Vagina (tissue), 2 donors: ENCODE results near the gene HABP2. TPM values are rescaled to one million over a fixed set of nuclear protein-coding genes. Genes with fewer than 3 reads are reported as not detected.

Experiments
- DNase-seq, 2 donors: peaks; one replicate each; pipeline ENCODE4 v3.0.0-alpha.2; 2017; ENCODE audit errors: extremely low spot score in 2 of 2
- H3K27ac ChIP-seq: fragments of 200-600 bp; sonication (generic); one replicate; pipeline ENCODE4 v1.5.1; 2019
- H3K27me3 ChIP-seq: fragments of 200-600 bp; sonication (generic); one replicate; pipeline ENCODE4 v1.5.1; 2019
- H3K36me3 ChIP-seq, 2 donors: fragments of 200-600 bp; sonication (generic); one replicate each; pipeline ENCODE4 v1.5.1; 2017 to 2019
- H3K4me1 ChIP-seq: fragments of 200-600 bp; sonication (generic); one replicate; pipeline ENCODE4 v1.5.1; 2019
- H3K4me3 ChIP-seq, 2 donors: fragments of 200-600 bp; sonication (generic); 1 replicate in 1 of 2; 2 replicates in 1 of 2; pipeline ENCODE4 v1.5.1; 2016 to 2019
- H3K9me3 ChIP-seq: fragments of 200-600 bp; sonication (generic); one replicate; pipeline ENCODE4 v1.5.1; 2019
- CTCF ChIP-seq, 3 experiments: fragments of 450-650 bp in 2 of 3; fragments of 200-600 bp in 1 of 3; sonication (generic) in 1 of 3; IDR thresholded peaks; one replicate each; pipeline ENCODE4 v1.5.1; 2017 to 2019; ENCODE audit warnings: antibody characterized with exemption in 3 of 3, mild to moderate bottlenecking in 2 of 3, moderate library complexity in 2 of 3
- POLR2A ChIP-seq, 2 donors: fragments of 450-650 bp; IDR thresholded peaks; one replicate each; pipeline ENCODE4 v1.6.1; 2017; ENCODE audit warnings: antibody characterized with exemption in 2 of 2, mild to moderate bottlenecking in 2 of 2, moderate library complexity in 2 of 2
- POLR2AphosphoS5 ChIP-seq, 2 donors: sonication (generic); formaldehyde crosslinking; IDR thresholded peaks; one replicate each; pipeline ENCODE4 v1.9.0; 2017; ENCODE audit warnings: antibody characterized with exemption in 2 of 2, mild to moderate bottlenecking in 2 of 2, low read depth in 1 of 2; ENCODE audit not compliant: insufficient read depth in 1 of 2
- intact Hi-C: fragments of 100-400 bp; cut with DNase I; formaldehyde crosslinking; loops from one replicate; pipeline ENCODE4 v1.15.1; 2023
- total RNA-seq: library from RNA; depleted of rRNA; stranded (reverse); fragments of >200 nt; gene quantifications from one replicate; pipeline ENCODE4 v1.2.3, GENCODE V29; 2016

HABP2 gene
- total RNA-seq, 1 donor from 2014 or later: not detected

GRCh38 chr10:113569576-113569975, 16.7 kb downstream of the HABP2 start:
- TF ChIP-seq POLR2A (IDR thresholded peaks at IDR 0.05) (no peak), CTCF (IDR thresholded peaks at IDR 0.05) (no peak), POLR2AphosphoS5 (IDR thresholded peaks at IDR 0.05; ENCODE audit: insufficient read depth in 1 of 2, low read depth in 1 of 2) (no peak)
- intact Hi-C loops: no loop called here
- DNase-seq: no peak
- Histone ChIP-seq H3K27ac (no peak overlapping the region), H3K36me3 (no peaks in the 10 kb centered on the region), H3K4me3 (no peak overlapping the region), H3K27me3 (no peaks in the 10 kb centered on the region), H3K4me1 (no peaks in the 10 kb centered on the region), H3K9me3 (no peaks in the 10 kb centered on the region)

- H3K36me3 ChIP-seq: no peaks in the 10 kb centered on the region
- H3K27me3 ChIP-seq: no peaks in the 10 kb centered on the region
- TF ChIP-seq POLR2AphosphoS5 (IDR thresholded peaks at IDR 0.05; ENCODE audit: insufficient read depth in 1 of 2, low read depth in 1 of 2) (no peak), POLR2A (IDR thresholded peaks at IDR 0.05) (no peak), CTCF (IDR thresholded peaks at IDR 0.05) (no peak)
- H3K27ac ChIP-seq: no peak overlapping the region
- no peaks in the 10 kb centered on the region for H3K4me1 ChIP-seq
- intact Hi-C loops: no loop called here
- no peaks in the 10 kb centered on the region for H3K9me3 ChIP-seq
- no peak for DNase-seq
- H3K4me3 ChIP-seq: no peak overlapping the region
These were observed 19.9 kb downstream of the HABP2 start for GRCh38 chr10:113572520-113573290.

- Histone ChIP-seq H3K4me1 (no peaks in the 10 kb centered on the region), H3K27ac (no peak overlapping the region), H3K4me3 (no peak overlapping the region), H3K36me3 (no peaks in the 10 kb centered on the region), H3K27me3 (no peaks in the 10 kb centered on the region), H3K9me3 (no peaks in the 10 kb centered on the region)
- intact Hi-C loops: no loop called here
- TF ChIP-seq CTCF (IDR thresholded peaks at IDR 0.05) (no peak), POLR2A (IDR thresholded peaks at IDR 0.05) (no peak), POLR2AphosphoS5 (IDR thresholded peaks at IDR 0.05; ENCODE audit: insufficient read depth in 1 of 2, low read depth in 1 of 2) (no peak)
- DNase-seq: no peak
These were observed 20.5 kb downstream of the HABP2 start for GRCh38 chr10:113573368-113573767.

GRCh38 chr10:113576852-113577251, 24.0 kb downstream of the HABP2 start:
- intact Hi-C loops: no loop called here
- no peaks in the 10 kb centered on the region for H3K4me1 ChIP-seq
- H3K36me3 ChIP-seq: no peaks in the 10 kb centered on the region
- no peaks in the 10 kb centered on the region for H3K9me3 ChIP-seq
- no peak overlapping the region for H3K4me3 ChIP-seq
- H3K27me3 ChIP-seq: no peaks in the 10 kb centered on the region
- DNase-seq: no peak
- no peak overlapping the region for H3K27ac ChIP-seq
- no peak for TF ChIP-seq CTCF (IDR thresholded peaks at IDR 0.05)
- no peak for TF ChIP-seq POLR2AphosphoS5 (IDR thresholded peaks at IDR 0.05; ENCODE audit: insufficient read depth in 1 of 2, low read depth in 1 of 2)
- TF ChIP-seq POLR2A (IDR thresholded peaks at IDR 0.05): no peak

- H3K4me3 ChIP-seq: no peak overlapping the region
- no peaks in the 10 kb centered on the region for H3K36me3 ChIP-seq
- TF ChIP-seq CTCF (IDR thresholded peaks at IDR 0.05): no peak
- TF ChIP-seq POLR2AphosphoS5 (IDR thresholded peaks at IDR 0.05; ENCODE audit: insufficient read depth in 1 of 2, low read depth in 1 of 2): no peak
- no peak for TF ChIP-seq POLR2A (IDR thresholded peaks at IDR 0.05)
- H3K4me1 ChIP-seq: no peaks in the 10 kb centered on the region
- intact Hi-C loops: no loop called here
- H3K9me3 ChIP-seq: no peaks in the 10 kb centered on the region
- DNase-seq: no peak
- no peaks in the 10 kb centered on the region for H3K27me3 ChIP-seq
- no peak overlapping the region for H3K27ac ChIP-seq
These were observed 25.9 kb downstream of the HABP2 start for GRCh38 chr10:113578773-113579172.
